HUES48 (cell line): ENCODE data around the gene DNAAF5.

ENCODE experiments used
- H3K27ac ChIP-seq: one replicate; pipeline ENCODE4 v1.7.0; 2013; ENCODE audit warnings: low read depth, low read length, inconsistent platforms
- H3K27me3 ChIP-seq: 2 replicates; pipeline ENCODE4 v1.6.1; 2013; ENCODE audit warnings: mild to moderate bottlenecking, low read length; ENCODE audit not compliant: control insufficient read depth, insufficient read depth
- H3K36me3 ChIP-seq: 2 replicates; pipeline ENCODE4 v1.6.1; 2013; ENCODE audit warnings: low read length; ENCODE audit not compliant: control insufficient read depth, insufficient read depth
- H3K4me1 ChIP-seq: 2 replicates; pipeline ENCODE4 v1.6.1; 2013; ENCODE audit warnings: mild to moderate bottlenecking, low read length; ENCODE audit not compliant: control insufficient read depth, insufficient read depth
- H3K4me3 ChIP-seq: 2 replicates; pipeline ENCODE4 v1.5.1; 2013; ENCODE audit warnings: mild to moderate bottlenecking, low read depth, low read length
- H3K9ac ChIP-seq: 2 replicates; pipeline ENCODE4 v1.6.1; 2013; ENCODE audit warnings: mild to moderate bottlenecking, low read depth, low read length, moderate library complexity
- H3K9me3 ChIP-seq: 2 replicates; pipeline ENCODE4 v1.6.1; 2013; ENCODE audit warnings: low read length; ENCODE audit not compliant: control insufficient read depth, insufficient read depth

DNAAF5 gene

DNA sequence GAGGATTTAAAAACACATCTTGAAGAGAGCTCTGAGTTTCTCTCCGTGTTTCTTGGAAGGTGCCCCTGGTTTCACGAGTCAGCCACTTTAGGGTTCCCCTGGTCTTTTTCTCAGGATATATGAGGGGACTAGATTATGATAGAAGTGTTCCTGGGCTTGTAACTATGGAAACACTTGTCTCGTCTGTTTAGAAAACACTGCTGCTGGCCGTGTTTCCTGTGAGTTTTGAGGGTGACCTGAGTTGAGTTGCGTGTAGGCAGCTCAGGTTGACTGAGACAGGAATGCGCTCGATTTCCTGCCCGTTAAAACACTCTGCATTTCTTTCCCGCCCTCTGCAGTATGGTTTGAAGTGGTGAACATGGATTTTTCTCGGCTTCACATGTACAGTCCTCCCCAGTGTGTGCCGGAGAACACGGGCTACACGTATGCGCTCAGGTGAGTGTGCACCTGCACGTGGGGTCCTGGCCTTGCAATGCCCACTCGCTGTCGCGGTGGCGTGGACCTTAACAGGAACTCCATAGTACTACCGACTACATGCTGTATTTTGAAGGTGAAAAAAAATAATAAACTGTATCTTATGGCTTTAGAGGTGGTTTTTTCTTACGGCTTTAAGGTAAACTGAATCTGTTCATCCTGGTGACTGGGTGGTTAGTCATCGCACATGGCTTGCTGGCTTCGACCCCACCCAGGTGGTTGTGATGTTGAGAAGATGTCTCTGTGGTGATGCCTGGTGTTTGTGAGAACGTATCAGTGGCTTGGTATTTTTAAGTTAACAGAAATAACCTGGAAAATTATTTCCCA lies 105.9 kb downstream of the DNAAF5 start, which contains the start of gene SUN1:
TSS of gene SUN1 (plus strand) at position 310 of the 801 bp plus-strand sequence. CDS start at position 359, 49 bp downstream.
- no peaks in the 10 kb centered on the region for H3K9me3 ChIP-seq
- peak within 1 kb of the TSS; percentile 7; the same call in 1 of the 2 replicates for H3K9ac ChIP-seq
- peak within 1 kb of the TSS; percentile 79 for H3K27ac ChIP-seq
- H3K4me1 ChIP-seq, result peaks cover 23% of the 10 kb centered on the region
- H3K27me3 ChIP-seq, result no peaks in the 10 kb centered on the region
- peaks cover 20% of the 10 kb centered on the region for H3K36me3 ChIP-seq
- peak within 1 kb of the TSS; percentile 7; the same call in 1 of the 2 replicates for H3K4me3 ChIP-seq

DNA sequence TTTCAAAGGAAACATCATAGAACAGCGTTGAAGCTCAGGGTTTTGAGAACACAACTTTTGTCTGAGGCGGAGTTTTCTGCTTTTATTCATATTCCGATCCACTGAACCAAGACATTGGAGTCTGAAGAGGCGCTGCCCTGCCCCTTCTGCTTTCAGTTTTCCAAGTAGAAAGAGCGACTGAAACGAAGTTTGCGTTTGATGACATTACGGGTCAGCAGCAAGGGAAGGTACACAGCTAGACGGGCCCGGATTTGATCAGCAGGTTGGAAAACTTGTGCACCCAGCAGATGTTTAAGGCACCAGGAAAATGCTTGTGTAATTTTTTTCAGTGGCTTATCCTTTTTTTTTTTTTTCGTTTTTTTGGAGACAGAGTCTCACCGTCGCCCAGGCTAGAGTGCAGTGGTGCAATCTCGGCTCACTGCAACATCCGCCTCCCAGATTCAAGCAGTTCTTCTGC lies 106.5 kb downstream of the DNAAF5 start:
- no peaks in the 10 kb centered on the region for H3K27me3 ChIP-seq
- H3K9me3 ChIP-seq, result no peaks in the 10 kb centered on the region
- peaks cover 24% of the 10 kb centered on the region for H3K36me3 ChIP-seq
- no peak overlapping the region for H3K4me3 ChIP-seq
- H3K4me1 ChIP-seq, result peaks cover 23% of the 10 kb centered on the region
- no peak overlapping the region for H3K9ac ChIP-seq
- peak overlapping the region; percentile 79 for H3K27ac ChIP-seq

DNA sequence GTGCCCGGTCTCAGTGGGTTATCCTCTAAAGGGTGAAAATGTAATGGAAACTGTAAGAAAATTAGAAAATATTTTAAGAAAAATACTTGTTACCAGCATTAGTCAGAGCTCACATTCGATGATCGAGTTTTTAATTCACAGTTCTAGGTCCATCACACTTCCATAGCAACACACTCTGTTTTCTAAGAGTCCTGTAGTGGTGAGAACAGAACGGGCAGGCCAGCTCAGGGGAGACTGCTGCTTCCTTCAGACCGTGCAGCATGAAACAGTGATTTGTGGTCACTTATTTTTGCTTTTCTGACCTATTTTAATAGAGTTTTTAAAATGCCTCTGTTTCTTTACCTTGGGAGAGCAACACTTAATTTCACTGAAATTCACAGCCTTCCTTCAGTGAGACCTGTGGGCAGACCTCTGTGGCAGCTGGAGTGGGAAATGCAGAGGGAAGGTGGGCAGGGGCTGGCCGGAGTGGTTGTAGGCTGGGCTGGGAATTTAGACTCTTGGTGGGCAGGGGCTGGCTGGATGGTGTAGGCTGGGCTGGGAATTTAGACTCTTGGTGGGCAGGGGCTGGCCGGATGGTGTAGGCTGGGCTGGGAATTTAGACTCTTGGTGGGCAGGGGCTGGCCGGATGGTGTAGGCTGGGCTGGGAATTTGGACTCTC lies 107.2 kb downstream of the DNAAF5 start:
- Histone ChIP-seq H3K4me3 (no peak overlapping the region), H3K36me3 (peaks cover 25% of the 10 kb centered on the region), H3K9me3 (no peaks in the 10 kb centered on the region), H3K27me3 (no peaks in the 10 kb centered on the region), H3K4me1 (peaks cover 23% of the 10 kb centered on the region), H3K27ac (no peak overlapping the region), H3K9ac (no peak overlapping the region)

DNA sequence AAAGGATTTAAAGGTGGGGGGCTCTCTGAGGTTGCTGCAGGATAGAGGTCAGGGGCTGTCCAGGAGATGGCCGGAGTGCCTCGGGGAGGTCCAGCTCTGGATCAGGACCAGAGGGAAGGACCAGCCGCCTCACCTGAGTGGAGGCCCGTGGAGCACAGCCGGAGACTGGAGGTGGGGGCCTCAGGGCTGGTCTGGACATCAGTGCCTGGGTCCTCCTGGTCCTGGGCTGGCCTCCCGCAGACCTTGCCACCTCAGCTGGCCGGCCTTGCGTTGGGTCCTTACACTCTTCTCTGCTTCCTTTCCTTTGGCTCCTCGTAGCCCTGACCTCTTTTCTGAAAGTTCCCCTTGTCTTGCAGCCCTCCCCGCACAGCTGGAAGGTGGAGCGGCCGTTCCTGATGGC lies 107.8 kb downstream of the DNAAF5 start:
- no peaks in the 10 kb centered on the region for H3K9me3 ChIP-seq
- no peak overlapping the region for H3K4me3 ChIP-seq
- H3K36me3 ChIP-seq, result peaks cover 30% of the 10 kb centered on the region
- H3K27me3 ChIP-seq, result no peaks in the 10 kb centered on the region
- H3K9ac ChIP-seq, result no peak overlapping the region
- no peak overlapping the region for H3K27ac ChIP-seq
- H3K4me1 ChIP-seq, result peaks cover 23% of the 10 kb centered on the region

DNA sequence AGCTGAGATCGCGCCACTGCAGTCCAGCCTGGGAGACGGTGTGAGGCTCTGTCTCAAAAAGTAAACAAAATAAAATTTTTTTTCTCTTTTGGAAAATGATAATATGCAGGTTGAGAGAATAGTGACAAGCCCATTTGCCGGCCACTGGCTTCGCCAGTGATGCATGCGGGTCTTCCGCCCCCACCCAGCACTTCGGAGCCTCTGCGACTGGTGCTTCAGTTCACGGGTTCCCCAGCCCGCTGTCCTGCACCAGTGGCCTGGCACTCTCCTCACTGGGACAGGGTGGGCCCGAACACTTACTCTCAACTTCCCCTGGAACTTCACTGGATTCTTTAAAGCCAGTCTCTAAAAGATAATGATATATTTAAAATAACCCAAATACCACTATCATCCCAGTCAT lies 108.5 kb downstream of the DNAAF5 start:
- H3K27ac ChIP-seq, result no peak overlapping the region
- no peak overlapping the region for H3K9ac ChIP-seq
- peaks cover 36% of the 10 kb centered on the region for H3K36me3 ChIP-seq
- H3K9me3 ChIP-seq, result no peaks in the 10 kb centered on the region
- peaks cover 23% of the 10 kb centered on the region for H3K4me1 ChIP-seq
- no peak overlapping the region for H3K4me3 ChIP-seq
- no peaks in the 10 kb centered on the region for H3K27me3 ChIP-seq

DNA sequence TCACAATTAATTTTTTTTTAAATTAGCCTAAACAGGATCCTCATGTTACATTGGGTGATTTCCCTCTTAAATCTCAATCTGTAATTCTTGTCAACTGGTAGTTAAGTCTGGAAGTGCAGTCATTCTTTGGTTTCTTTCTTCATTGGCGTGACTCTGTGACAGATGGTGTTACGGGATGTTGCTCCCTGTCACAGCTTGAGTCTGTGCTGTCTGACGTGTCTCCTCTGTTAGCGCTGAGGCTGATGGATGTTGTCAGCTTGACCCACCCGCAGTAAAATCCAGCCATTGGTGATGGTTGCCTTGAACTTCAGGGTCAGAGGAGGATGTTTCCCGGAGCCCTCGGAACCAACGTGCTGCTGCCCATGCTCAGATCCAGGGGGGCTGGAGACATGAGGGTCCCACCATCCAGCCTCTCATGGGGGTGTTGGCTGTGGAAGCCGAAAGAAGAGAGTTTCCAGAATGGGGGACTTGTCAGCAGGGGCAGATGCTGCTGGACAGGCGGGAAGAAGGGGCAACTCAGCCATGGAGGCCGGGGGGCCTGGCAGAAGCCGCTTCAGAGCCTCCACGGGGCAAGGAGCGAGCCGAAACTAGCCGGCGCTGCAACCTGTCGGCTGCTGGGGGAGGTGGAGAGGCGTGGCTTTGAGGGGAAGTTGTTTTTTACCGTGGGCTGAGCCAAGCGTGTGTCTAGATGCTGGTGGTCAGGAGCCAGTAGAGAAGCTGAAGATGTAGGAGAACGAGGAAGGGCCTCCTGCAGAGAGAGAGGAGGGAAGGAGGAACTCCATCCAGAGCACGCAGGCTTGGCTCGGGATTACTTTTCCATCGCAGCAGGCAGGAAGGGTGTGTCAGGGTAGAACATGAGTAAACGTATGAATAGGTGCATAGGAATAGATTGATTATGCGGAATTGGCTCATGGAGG lies 109.2 kb downstream of the DNAAF5 start:
- no peak overlapping the region for H3K27ac ChIP-seq

More for the DNA sequence above, 109.2 kb downstream of the DNAAF5 start:
- no peaks in the 10 kb centered on the region for H3K9me3 ChIP-seq
- H3K27me3 ChIP-seq, result no peaks in the 10 kb centered on the region
- H3K4me3 ChIP-seq, result no peak overlapping the region
- H3K9ac ChIP-seq, result no peak overlapping the region
- peaks cover 41% of the 10 kb centered on the region for H3K36me3 ChIP-seq
- peaks cover 19% of the 10 kb centered on the region for H3K4me1 ChIP-seq
